GM19351 (cell line): Measurements from ENCODE around the gene CCNQ.
A peak's percentile ranks its signal among the peaks of the same experiment; 100 is the strongest.
"Not testable (repeated sequence)": the region's sequence is repeated elsewhere in the genome, so short reads cannot be mapped to it uniquely, and the experiment has no call there.

Source experiments
- ATAC-seq: cut with Tn5 transposase; IDR thresholded peaks from one replicate; pipeline ENCODE4 v1.9.1; 2021; ENCODE audit warnings: mild to moderate bottlenecking, moderate library complexity; ENCODE audit not compliant: unreplicated experiment

Gene CCNQ

GRCh38 chrX:153623310-153624029, 24.5 kb upstream of the CCNQ start:
- no peak for ATAC-seq

GRCh38 chrX:153622661-153623309, 23.8 kb upstream of the CCNQ start:
- no peak for ATAC-seq

GRCh38 chrX:153621949-153622598, 23.1 kb upstream of the CCNQ start:
- no peak for ATAC-seq

DNA sequence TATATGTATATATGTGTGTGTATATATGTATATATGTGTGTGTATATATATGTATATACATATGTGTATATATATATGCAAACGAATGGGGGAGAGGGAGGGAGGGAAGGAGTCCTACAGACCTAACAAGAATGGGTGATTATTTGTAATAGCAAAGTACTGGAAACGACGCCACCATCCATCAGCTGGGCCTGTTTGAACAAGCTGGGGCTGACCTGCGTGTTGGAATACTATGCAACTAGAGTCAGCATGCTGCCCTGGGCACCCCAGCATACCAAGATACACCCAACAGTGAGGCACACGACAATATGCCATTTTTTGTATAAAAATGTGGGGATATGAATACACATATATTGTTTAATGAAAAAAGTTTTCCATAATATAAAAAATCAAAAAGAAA, 21.6 kb upstream of the CCNQ start:
- ATAC-seq = no peak

DNA sequence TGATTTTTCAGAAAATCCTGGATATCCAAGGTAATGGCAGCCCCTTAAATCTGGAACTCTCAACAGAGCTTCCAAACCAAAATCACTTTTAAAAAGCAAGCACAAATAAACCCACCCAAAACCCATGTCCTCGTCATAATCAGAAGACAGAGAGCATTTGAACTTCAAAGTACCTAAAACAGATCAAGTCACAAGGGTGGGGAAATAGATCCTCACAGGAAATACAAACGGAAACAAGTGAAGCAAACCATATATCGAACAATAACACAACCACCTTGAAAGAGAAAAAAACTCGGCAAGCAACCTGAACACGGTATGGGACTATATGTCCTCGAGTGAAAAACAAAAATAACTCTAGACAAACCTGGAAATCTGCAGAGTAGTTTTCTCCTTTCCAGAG, 15.9 kb upstream of the CCNQ start:
- ATAC-seq = no peak

GRCh38 chrX:153612413-153612812, 13.5 kb upstream of the CCNQ start:
- no peak for ATAC-seq

DNA sequence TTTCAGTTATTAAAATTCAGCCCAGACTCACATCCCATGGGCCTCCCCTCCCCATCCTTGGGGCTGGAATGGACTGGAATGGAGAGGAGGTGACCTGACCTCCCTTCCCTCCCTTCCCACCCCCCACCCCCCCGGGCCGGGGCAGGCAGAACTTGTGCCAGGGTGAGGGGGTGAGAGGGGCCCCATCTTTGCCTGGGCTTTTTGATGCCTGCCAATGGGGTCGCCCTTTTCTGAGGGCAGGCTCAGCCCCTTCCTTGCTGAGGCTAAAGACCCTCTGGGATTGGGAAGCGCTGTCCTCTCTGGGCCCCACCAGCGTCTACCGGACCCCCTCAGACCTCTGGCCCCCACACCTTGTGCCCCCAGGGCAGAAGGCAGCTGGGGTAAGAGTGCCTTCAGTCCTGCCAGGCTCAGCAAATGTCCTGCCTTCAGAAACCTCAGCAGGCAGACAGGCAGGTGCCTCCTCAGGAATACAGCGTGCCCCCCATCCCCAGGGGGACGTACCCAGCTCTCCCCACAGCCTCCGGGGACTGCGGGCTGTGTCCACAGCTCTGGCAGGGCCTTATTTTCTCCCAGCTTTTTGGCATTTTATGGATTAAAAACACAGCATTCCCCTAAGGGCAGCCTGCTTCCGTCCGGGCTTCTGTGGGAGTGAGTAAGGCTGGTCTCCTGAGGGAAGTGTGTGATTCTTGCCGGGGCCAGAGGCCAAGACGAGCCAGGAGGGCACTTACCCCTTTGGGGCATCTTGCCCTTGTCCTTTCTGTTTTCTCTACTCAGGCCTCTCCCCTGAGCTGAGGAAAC, 12.6 kb upstream of the CCNQ start:
- ATAC-seq = no peak

DNA sequence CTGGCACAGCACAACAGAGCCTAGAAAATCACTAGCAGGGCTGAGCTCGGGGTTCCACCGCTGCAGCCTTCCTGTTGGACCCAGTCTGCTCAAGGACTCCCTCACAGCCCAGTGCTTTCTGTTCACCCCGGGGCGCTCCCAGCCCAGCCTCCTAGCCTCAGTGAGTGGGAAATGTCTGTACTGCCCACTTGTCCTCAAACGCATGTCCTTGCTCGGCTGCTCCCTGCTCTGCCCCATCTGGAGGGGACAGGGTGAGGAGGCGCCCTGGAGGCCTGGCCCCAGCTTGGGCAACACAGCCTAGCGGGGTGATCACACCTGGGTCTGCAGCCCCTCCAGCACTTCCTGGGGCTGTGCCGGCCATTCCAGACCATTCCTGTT, 11.9 kb upstream of the CCNQ start:
- ATAC-seq = no peak

DNA sequence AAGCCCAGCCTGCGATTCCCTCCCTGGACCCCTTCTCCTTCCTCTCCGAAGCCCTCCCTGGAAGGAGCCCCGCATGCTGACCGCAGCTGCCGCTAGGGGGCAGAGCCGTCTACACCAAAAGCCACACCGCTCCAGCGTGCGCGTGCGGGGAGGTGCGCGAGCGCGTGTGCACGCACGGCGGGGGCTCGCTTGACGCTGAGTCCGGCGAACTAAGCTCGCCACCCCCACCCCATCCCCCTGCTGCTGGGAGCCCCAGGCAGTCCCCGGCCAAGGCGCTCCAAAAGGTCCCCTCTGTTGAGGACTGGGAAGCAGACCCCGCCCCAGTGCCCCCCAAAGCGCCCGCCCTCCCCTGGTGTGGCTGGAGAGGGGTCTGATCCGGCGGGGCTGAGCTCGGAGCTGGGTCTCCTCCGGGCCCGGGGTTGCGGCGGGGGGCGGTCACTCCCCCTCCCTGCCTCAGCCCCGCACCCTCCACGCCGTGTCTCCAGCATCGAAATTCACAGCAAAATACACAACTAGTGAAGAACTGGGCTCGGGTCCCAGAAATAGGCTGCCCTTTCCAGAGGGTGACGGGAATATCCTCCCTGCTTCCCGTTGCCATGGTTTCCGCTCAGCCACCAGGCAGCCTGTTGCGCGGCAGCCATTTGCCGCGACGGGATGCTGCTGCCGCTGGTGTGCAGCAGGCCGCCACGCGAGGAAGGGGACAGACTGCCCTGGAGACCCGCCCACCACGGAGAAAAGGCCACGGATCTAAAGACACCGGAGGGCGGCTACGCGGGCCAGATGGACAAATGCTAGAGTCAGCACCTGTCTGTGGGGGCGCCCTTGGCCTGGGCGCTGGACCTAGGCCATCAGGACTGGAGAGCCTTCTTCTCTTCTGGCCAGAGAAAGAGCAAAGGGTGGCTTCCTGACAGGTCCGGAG, 11.2 kb upstream of the CCNQ start:
- ATAC-seq = peak; percentile 66

- ATAC-seq = no peak
Measured at GRCh38 chrX:153608806-153609205, 9.9 kb upstream of the CCNQ start.

- no peak for ATAC-seq
Measured at GRCh38 chrX:153608376-153608775, 9.4 kb upstream of the CCNQ start.

DNA sequence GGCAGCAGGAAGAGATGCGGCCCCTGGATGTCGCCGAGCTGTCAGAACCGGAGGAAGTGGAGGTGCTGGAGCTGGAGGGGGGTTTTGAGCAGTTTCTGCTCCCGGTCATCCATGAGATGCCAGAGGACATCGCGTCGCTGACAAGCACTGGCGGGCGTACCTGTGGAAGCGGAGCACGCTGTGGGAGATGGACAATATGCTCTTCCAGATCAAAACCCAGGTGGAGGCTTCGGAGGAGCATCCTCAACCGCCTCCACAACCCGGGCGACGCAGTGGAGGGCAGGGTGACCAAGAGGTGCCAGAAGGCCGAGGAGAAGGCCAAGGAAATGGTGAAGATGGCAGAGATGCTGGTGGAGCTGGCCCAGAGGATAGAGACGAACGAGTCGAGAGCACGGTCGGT, 7.6 kb upstream of the CCNQ start:
- no peak for ATAC-seq

DNA sequence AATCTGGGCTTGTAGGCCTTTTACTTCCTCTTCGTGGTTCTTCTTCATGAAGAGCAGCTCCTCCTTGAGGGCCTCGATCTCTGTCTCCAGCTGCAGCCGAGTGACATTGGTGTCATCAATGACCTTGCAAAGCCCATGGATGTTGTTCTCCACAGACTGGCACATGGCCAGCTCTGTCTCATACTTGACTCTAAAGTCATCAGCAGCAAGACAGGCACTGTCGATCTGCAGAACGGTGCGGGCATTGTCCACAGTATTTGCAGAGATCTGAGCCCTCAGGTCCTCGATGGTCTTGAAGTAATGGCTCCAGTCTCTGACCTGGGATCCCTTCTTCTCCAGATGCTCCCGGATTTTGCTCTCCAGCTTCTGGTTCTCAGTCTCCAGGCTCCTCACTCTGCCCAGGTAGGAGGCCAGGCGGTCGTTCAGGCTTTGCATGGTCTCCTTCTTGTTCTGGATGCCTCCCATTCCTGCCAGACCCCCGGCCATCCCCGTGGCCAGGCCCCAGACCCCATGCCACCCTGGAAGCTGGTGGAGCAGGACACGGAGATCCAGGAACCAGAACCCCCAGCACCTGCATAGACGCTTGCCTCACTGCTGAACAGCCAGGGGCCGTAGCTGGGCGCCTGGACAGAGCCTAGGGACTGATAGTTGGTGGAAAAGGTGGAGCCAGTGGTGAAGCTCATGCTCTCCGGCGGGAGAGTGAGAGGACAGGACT, 5.9 kb upstream of the CCNQ start:
- ATAC-seq = not testable (repeated sequence)

GRCh38 chrX:153603131-153603656, 4.3 kb upstream of the CCNQ start:
- ATAC-seq = no peak

DNA sequence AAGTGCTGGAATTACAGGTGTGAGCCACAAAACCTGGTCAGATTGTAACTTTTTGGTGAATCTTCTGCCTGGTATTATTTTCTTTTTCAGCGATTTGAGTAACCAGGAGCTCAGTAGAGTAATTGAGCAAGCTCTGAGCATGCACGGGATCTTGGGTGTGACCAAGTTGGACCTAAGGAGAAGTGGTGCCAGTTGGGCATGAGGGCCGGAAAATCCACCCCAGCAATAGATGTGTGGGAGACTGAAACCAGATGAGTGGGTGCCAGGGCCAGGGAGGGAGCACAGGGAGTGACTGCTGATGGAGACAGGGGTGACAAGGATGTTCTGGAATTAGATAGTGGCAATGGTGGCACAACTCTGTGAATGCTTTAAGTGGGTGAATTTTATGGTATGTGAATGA, 3.7 kb upstream of the CCNQ start:
- no peak for ATAC-seq

DNA sequence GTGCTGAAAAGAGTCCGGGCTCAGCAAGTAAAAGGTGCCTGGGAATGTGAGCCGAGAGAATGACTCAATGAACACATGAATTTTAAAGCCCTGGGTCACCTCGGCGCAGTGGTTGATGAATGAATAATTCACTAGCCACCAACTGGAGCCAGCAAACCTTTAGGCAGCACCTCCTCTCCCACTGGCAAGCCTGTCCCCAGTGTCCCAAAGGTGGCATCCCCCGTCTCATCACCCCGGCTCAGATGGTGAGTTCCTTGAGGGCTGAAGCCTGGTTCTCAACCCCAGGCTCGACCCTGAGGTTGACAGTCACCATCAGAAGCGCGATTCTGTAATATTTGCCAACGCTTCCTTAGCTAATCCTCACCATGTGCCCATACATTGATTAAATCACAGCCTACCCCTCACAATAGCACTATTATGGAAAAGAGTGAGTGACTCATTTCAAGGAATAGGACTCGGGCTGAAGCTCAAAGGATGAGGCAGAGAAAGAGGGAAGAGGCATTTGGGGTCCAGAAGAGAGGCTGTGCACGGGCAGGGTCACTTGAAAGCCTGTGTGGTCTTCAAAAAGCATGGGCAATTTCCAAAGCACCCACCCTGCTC, 2.7 kb upstream of the CCNQ start:
- ATAC-seq = no peak

GRCh38 chrX:153600921-153601320, 2.0 kb upstream of the CCNQ start:
- no peak for ATAC-seq

GRCh38 chrX:153600032-153600373, 1.1 kb upstream of the CCNQ start:
- ATAC-seq = no peak
